WTC11 (cell line): Measurements from ENCODE around the gene TRAPPC4. TPM values are rescaled to one million over a fixed set of nuclear protein-coding genes. Genes with fewer than 3 reads are reported as not detected.

Source experiments
- ATAC-seq: fragments of 200-7000 bp; cut with Tn5 transposase; 2 replicates; pipeline ENCODE4 v1.10.0; 2021; ENCODE audit warnings: mild to moderate bottlenecking, moderate library complexity
- CTCF ChIA-PET: fragments of 300-600 bp; sonication (Branson Sonifier 250); formaldehyde crosslinking; loops from one replicate; lab custom pipeline; 2021; ENCODE audit warnings: antibody characterized with exemption; lab: Charles Lee
- POLR2A ChIA-PET: fragments of 350-600 bp; sonication (Branson Sonifier 250); formaldehyde crosslinking; loops from one replicate; lab custom pipeline; 2021; ENCODE audit warnings: antibody characterized with exemption; lab: Charles Lee
- DNase-seq: peaks from one replicate; pipeline ENCODE4 v3.0.0; 2021; ENCODE audit warnings: low spot score
- H3K27ac Mint-ChIP-seq: 2 replicates; pipeline ENCODE4 v1.8.0; 2021; ENCODE audit warnings: mixed read lengths
- H3K27me3 Mint-ChIP-seq: 2 replicates; pipeline ENCODE4 v1.8.0; 2021; ENCODE audit warnings: low read depth, mild to moderate bottlenecking, moderate library complexity, mixed read lengths
- H3K36me3 Mint-ChIP-seq: 2 replicates; pipeline ENCODE4 v1.8.0; 2021; ENCODE audit warnings: mixed read lengths
- H3K4me1 Mint-ChIP-seq: 2 replicates; pipeline ENCODE4 v1.8.0; 2022; ENCODE audit warnings: mixed read lengths
- H3K4me3 Mint-ChIP-seq: 2 replicates; pipeline ENCODE4 v1.8.0; 2021; ENCODE audit warnings: mild to moderate bottlenecking, moderate library complexity, mixed read lengths
- H3K9me3 Mint-ChIP-seq: 2 replicates; pipeline ENCODE4 v1.8.0; 2021; ENCODE audit warnings: mixed read lengths
- EMX1 ChIP-seq: fragments of 250-450 bp; sonication (Bioruptor Pico); IDR thresholded peaks from 2 replicates; pipeline ENCODE4 v1.8.0; 2021; ENCODE audit warnings: mild to moderate bottlenecking
- GTF2I ChIP-seq: fragments of 250-450 bp; sonication (Bioruptor Pico); conservative IDR thresholded peaks from 2 replicates; pipeline ENCODE4 v1.4.0; 2021; ENCODE audit warnings: mild to moderate bottlenecking
- HMGA2 ChIP-seq: fragments of 250-450 bp; sonication (Bioruptor Pico); IDR thresholded peaks from 2 replicates; pipeline ENCODE4 v1.4.0; 2021; ENCODE audit warnings: mild to moderate bottlenecking, moderate library complexity
- NFE2L1 ChIP-seq: sonication (generic); formaldehyde crosslinking; IDR thresholded peaks from 2 replicates; pipeline ENCODE4 v1.8.1; 2023; ENCODE audit warnings: missing genetic modification reagents
- NR1H2 ChIP-seq: sonication (generic); formaldehyde crosslinking; IDR thresholded peaks from 2 replicates; pipeline ENCODE4 v1.9.0; 2021; ENCODE audit warnings: mild to moderate bottlenecking, moderate library complexity, missing genetic modification reagents
- NR3C1 ChIP-seq: sonication (generic); formaldehyde crosslinking; conservative IDR thresholded peaks from 2 replicates; pipeline ENCODE4 v1.8.1; 2023; ENCODE audit warnings: low read depth, mild to moderate bottlenecking, missing genetic modification reagents
- OVOL2 ChIP-seq: fragments of 250-450 bp; sonication (Bioruptor Pico); IDR thresholded peaks from 2 replicates; pipeline ENCODE4 v1.9.0; 2021; ENCODE audit warnings: mild to moderate bottlenecking, borderline replicate concordance
- SP1 ChIP-seq: sonication (generic); formaldehyde crosslinking; conservative IDR thresholded peaks from 2 replicates; pipeline ENCODE4 v1.8.1; 2022; ENCODE audit warnings: missing genetic modification reagents
- TP53 ChIP-seq: sonication (generic); formaldehyde crosslinking; IDR thresholded peaks from 2 replicates; pipeline ENCODE4 v1.8.1; 2023; ENCODE audit warnings: mild to moderate bottlenecking, missing genetic modification reagents
- ZNF232 ChIP-seq: sonication (generic); formaldehyde crosslinking; IDR thresholded peaks from 2 replicates; pipeline ENCODE4 v1.8.0; 2022; ENCODE audit warnings: mild to moderate bottlenecking, missing genetic modification reagents
- ZNF396 ChIP-seq: fragments of 250-450 bp; sonication (Bioruptor Pico); IDR thresholded peaks from 2 replicates; pipeline ENCODE4 v1.8.0; 2021; ENCODE audit warnings: mild to moderate bottlenecking, moderate library complexity, borderline replicate concordance
- ZNF416 ChIP-seq: fragments of 250-450 bp; sonication (Bioruptor Pico); IDR thresholded peaks from 2 replicates; pipeline ENCODE4 v1.9.0; 2021; ENCODE audit warnings: mild to moderate bottlenecking, inconsistent platforms
- ZNF423 ChIP-seq: fragments of 250-450 bp; sonication (Bioruptor Pico); IDR thresholded peaks from 2 replicates; pipeline ENCODE4 v2.1.2; 2022; ENCODE audit warnings: mild to moderate bottlenecking, moderate library complexity
- total RNA-seq: library from RNA; stranded (reverse); gene quantifications from 3 replicates; pipeline ENCODE4 v1.2.3, GENCODE V29; 2021
- TF ChIP-seq, protein P1 (sequence below): fragments of 250-450 bp; sonication (Bioruptor Pico); IDR thresholded peaks from 2 replicates; pipeline ENCODE4 v1.9.0; 2021; ENCODE audit warnings: mild to moderate bottlenecking
- TF ChIP-seq, protein P2 (sequence below): fragments of 250-450 bp; sonication (Bioruptor Pico); IDR thresholded peaks from 2 replicates; pipeline ENCODE4 v1.9.0; 2021; ENCODE audit warnings: mild to moderate bottlenecking
- TF ChIP-seq, protein P3 (sequence below): sonication (generic); formaldehyde crosslinking; IDR thresholded peaks from 2 replicates; pipeline ENCODE4 v1.8.1; 2022; ENCODE audit warnings: low read depth, mild to moderate bottlenecking, moderate library complexity, missing genetic modification reagents, borderline replicate concordance
- TF ChIP-seq, protein P4 (sequence below): sonication (generic); formaldehyde crosslinking; IDR thresholded peaks from 2 replicates; pipeline ENCODE4 v1.8.0; 2022; ENCODE audit warnings: mild to moderate bottlenecking, missing genetic modification reagents
- TF ChIP-seq, protein P5 (sequence below): fragments of 200-600 bp; IDR thresholded peaks from 2 replicates; pipeline ENCODE4 v1.8.0; 2022; ENCODE audit warnings: antibody characterized with exemption
- TF ChIP-seq, protein P6 (sequence below): sonication (generic); formaldehyde crosslinking; IDR thresholded peaks from 2 replicates; pipeline ENCODE4 v1.8.1; 2023; ENCODE audit warnings: mild to moderate bottlenecking, missing genetic modification reagents, moderate library complexity
- TF ChIP-seq, protein P7 (sequence below): sonication (generic); formaldehyde crosslinking; IDR thresholded peaks from 2 replicates; pipeline ENCODE4 v1.8.1; 2023; ENCODE audit warnings: mild to moderate bottlenecking, missing genetic modification reagents, moderate library complexity
- TF ChIP-seq, protein P8 (sequence below): sonication (generic); formaldehyde crosslinking; IDR thresholded peaks from 2 replicates; pipeline ENCODE4 v1.8.1; 2023; ENCODE audit warnings: mild to moderate bottlenecking, missing genetic modification reagents

Gene TRAPPC4
- total RNA-seq, 1 experiment from 2014 or later: 75.7 TPM

DNA sequence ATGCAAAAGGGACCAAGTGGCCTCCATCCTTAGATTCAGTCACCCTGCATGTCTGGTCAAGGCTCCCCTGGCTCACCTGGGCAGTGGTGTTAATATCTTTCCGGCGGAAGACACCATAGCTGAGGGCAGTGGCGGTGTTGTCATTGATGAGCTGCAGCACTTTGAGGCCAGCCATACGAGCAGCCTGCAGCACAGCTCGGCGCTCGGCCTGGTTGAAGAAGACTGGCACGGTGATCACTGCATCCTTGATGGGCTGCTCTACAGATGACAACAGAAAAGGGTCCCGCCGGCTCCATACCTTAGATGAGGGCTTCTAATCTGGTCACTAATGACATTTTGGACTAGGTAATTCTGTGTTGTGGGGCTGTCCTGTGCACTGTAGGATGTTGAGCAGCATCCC is 35.9 kb downstream of the TRAPPC4 start:
- Mint-ChIP-seq H3K4me1 (peaks cover 17% of the 10 kb centered on the region), H3K27me3 (no peaks in the 10 kb centered on the region), H3K9me3 (no peaks in the 10 kb centered on the region), H3K36me3 (peaks cover 60% of the 10 kb centered on the region), H3K27ac (no peak overlapping the region), H3K4me3 (peak overlapping the region; percentile 39; the same call in 1 of the 2 replicates)
- ChIA-PET CTCF (interaction anchor here (1.1 to 1.6 kb wide), 2 partner anchors 115 to 124 kb away, joined by 3 read pairs; no protein-coding TSS in a partner anchor), POLR2A (interaction anchor here (0.5 kb wide), 1 partner anchor 312 kb away, joined by 3 read pairs; no protein-coding TSS in a partner anchor)
- no peak for TF ChIP-seq OVOL2 (CRISPR knock-in tag)
- no peak for TF ChIP-seq ZNF416
- no peak for TF ChIP-seq EMX1 (CRISPR knock-in tag)
- no peak for TF ChIP-seq ZNF232 (CRISPR knock-in tag)
- TF ChIP-seq, protein P1, sequence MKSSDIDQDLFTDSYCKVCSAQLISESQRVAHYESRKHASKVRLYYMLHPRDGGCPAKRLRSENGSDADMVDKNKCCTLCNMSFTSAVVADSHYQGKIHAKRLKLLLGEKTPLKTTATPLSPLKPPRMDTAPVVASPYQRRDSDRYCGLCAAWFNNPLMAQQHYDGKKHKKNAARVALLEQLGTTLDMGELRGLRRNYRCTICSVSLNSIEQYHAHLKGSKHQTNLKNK: no peak
- TF ChIP-seq NFE2L1 (CRISPR knock-in tag): no peak
- TF ChIP-seq, protein P2, sequence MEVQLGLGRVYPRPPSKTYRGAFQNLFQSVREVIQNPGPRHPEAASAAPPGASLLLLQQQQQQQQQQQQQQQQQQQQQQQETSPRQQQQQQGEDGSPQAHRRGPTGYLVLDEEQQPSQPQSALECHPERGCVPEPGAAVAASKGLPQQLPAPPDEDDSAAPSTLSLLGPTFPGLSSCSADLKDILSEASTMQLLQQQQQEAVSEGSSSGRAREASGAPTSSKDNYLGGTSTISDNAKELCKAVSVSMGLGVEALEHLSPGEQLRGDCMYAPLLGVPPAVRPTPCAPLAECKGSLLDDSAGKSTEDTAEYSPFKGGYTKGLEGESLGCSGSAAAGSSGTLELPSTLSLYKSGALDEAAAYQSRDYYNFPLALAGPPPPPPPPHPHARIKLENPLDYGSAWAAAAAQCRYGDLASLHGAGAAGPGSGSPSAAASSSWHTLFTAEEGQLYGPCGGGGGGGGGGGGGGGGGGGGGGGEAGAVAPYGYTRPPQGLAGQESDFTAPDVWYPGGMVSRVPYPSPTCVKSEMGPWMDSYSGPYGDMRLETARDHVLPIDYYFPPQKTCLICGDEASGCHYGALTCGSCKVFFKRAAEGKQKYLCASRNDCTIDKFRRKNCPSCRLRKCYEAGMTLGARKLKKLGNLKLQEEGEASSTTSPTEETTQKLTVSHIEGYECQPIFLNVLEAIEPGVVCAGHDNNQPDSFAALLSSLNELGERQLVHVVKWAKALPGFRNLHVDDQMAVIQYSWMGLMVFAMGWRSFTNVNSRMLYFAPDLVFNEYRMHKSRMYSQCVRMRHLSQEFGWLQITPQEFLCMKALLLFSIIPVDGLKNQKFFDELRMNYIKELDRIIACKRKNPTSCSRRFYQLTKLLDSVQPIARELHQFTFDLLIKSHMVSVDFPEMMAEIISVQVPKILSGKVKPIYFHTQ (CRISPR knock-in tag): no peak
- TF ChIP-seq, protein P3, sequence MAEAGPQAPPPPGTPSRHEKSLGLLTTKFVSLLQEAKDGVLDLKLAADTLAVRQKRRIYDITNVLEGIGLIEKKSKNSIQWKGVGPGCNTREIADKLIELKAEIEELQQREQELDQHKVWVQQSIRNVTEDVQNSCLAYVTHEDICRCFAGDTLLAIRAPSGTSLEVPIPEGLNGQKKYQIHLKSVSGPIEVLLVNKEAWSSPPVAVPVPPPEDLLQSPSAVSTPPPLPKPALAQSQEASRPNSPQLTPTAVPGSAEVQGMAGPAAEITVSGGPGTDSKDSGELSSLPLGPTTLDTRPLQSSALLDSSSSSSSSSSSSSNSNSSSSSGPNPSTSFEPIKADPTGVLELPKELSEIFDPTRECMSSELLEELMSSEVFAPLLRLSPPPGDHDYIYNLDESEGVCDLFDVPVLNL (CRISPR knock-in tag): no peak
- TF ChIP-seq SP1: no peak
- TF ChIP-seq, protein P4, sequence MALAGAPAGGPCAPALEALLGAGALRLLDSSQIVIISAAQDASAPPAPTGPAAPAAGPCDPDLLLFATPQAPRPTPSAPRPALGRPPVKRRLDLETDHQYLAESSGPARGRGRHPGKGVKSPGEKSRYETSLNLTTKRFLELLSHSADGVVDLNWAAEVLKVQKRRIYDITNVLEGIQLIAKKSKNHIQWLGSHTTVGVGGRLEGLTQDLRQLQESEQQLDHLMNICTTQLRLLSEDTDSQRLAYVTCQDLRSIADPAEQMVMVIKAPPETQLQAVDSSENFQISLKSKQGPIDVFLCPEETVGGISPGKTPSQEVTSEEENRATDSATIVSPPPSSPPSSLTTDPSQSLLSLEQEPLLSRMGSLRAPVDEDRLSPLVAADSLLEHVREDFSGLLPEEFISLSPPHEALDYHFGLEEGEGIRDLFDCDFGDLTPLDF (CRISPR knock-in tag): no peak
- TF ChIP-seq NR3C1: no peak
- TF ChIP-seq HMGA2 (CRISPR knock-in tag): no peak
- no peak for DNase-seq
- no peak for ATAC-seq

DNA sequence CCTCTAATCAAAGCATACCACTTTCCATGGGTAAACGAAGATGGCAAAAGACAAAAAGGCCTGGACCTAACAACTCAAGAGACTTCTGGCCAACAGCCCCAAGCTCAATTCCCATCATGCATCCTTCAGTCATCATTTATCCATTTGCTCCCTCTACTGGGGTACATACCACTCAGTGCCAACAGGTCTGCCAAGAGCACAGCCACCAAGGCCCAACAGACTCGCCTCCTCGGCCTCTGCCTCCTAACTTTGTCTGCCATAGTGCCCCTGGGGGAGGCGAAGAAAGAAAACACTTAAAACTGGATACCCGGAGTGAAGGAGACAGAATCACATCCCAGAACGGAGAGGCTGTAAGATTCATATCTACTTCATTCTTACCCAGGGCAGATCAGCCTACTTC is 37.3 kb downstream of the TRAPPC4 start:
- H3K36me3 Mint-ChIP-seq: peaks cover 51% of the 10 kb centered on the region
- ATAC-seq (no peak), DNase-seq (no peak)
- ChIA-PET POLR2A (interaction anchor here (0.9 to 2.6 kb wide), 5 partner anchors 9 to 145 kb away, joined by 3 to 20 read pairs (median 5); partner anchors contain the start of genes HMBS, NLRX1 and VPS11), CTCF (interaction anchor here (0.7 to 3.0 kb wide), 8 partner anchors 11 to 265 kb away, joined by 3 to 14 read pairs (median 3); partner anchors contain the start of genes CBL, CENATAC and VPS11)
- H3K4me1 Mint-ChIP-seq: peaks cover 17% of the 10 kb centered on the region
- no peaks in the 10 kb centered on the region for H3K9me3 Mint-ChIP-seq
- H3K27ac Mint-ChIP-seq: peak overlapping the region; percentile 88
- TF ChIP-seq, protein P5, sequence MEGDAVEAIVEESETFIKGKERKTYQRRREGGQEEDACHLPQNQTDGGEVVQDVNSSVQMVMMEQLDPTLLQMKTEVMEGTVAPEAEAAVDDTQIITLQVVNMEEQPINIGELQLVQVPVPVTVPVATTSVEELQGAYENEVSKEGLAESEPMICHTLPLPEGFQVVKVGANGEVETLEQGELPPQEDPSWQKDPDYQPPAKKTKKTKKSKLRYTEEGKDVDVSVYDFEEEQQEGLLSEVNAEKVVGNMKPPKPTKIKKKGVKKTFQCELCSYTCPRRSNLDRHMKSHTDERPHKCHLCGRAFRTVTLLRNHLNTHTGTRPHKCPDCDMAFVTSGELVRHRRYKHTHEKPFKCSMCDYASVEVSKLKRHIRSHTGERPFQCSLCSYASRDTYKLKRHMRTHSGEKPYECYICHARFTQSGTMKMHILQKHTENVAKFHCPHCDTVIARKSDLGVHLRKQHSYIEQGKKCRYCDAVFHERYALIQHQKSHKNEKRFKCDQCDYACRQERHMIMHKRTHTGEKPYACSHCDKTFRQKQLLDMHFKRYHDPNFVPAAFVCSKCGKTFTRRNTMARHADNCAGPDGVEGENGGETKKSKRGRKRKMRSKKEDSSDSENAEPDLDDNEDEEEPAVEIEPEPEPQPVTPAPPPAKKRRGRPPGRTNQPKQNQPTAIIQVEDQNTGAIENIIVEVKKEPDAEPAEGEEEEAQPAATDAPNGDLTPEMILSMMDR: no peak
- no peak for TF ChIP-seq NR1H2 (CRISPR knock-in tag)
- no peak for TF ChIP-seq ZNF423
- no peak for TF ChIP-seq ZNF232 (CRISPR knock-in tag)
- TF ChIP-seq GTF2I: no peak
- TF ChIP-seq, protein P4 (CRISPR knock-in tag): no peak
- TF ChIP-seq, protein P6, sequence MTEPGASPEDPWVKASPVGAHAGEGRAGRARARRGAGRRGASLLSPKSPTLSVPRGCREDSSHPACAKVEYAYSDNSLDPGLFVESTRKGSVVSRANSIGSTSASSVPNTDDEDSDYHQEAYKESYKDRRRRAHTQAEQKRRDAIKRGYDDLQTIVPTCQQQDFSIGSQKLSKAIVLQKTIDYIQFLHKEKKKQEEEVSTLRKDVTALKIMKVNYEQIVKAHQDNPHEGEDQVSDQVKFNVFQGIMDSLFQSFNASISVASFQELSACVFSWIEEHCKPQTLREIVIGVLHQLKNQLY (CRISPR knock-in tag): no peak
- TF ChIP-seq, protein P7, sequence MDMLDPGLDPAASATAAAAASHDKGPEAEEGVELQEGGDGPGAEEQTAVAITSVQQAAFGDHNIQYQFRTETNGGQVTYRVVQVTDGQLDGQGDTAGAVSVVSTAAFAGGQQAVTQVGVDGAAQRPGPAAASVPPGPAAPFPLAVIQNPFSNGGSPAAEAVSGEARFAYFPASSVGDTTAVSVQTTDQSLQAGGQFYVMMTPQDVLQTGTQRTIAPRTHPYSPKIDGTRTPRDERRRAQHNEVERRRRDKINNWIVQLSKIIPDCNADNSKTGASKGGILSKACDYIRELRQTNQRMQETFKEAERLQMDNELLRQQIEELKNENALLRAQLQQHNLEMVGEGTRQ: no peak
- TF ChIP-seq, protein P8, sequence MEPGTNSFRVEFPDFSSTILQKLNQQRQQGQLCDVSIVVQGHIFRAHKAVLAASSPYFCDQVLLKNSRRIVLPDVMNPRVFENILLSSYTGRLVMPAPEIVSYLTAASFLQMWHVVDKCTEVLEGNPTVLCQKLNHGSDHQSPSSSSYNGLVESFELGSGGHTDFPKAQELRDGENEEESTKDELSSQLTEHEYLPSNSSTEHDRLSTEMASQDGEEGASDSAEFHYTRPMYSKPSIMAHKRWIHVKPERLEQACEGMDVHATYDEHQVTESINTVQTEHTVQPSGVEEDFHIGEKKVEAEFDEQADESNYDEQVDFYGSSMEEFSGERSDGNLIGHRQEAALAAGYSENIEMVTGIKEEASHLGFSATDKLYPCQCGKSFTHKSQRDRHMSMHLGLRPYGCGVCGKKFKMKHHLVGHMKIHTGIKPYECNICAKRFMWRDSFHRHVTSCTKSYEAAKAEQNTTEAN: no peak
- no peak for TF ChIP-seq ZNF396 (CRISPR knock-in tag)
- no peak for TF ChIP-seq TP53 (CRISPR knock-in tag)
- H3K4me3 Mint-ChIP-seq: peak overlapping the region; percentile 89
- H3K27me3 Mint-ChIP-seq: no peaks in the 10 kb centered on the region
